ENCODE results near the gene KRTAP22-1. TPM values are rescaled to one million over a fixed set of nuclear protein-coding genes. Genes with fewer than 3 reads are reported as not detected.

Gene KRTAP22-1
- not detected in 2 replicates for total RNA-seq

DNA sequence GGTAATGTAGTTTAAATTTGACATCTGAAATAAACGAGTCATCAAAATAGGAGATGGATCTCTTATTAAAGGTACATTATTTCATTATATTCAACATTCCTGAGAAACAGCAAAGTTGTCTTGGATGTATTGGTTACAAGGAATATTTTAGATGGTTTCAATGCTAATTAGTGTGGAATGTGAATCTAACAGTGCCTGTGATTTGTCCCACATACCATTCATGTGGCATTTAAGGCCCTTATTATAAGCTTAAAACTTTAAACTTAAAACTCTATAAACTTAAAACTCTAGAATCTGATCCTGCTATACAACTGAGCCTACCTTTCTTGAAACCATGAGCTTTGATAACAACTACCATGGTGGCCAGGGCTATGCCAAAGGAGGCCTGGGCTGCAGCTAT, at the start of gene KRTAP22-1:
Gene KRTAP22-1, plus strand, starts transcription at position 301 of the 400 bp plus-strand sequence.

GRCh38 chr21:30561264-30561895, 39.5 kb upstream of the KRTAP22-1 start, which contains the start of gene KRTAP19-7:
KRTAP19-7 (minus strand) TSS chr21:30561314; CDS start chr21:30561289, 25 bp downstream.

DNA sequence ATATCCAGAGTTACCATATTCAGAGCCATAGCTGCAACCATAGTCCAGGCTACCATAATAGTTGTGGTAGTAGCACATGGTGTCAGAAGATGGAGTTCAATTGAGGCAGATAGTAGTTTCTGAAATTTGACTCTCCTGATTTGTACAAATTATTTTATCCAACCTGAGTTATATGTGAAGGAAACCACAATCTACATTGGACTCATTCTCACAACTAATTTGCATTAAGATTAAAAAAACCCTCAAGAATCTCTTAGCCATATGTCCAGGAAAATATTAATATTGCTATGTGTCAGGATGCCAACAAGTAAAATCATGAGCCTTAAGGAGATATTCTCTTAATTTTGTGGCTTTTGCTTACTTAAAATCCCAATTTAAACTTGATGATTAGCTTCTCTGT, 10.6 kb upstream of the KRTAP22-1 start, which contains the start of gene KRTAP22-2:
Gene KRTAP22-2, minus strand, starts transcription at position 101 of the 400 bp plus-strand sequence.

DNA sequence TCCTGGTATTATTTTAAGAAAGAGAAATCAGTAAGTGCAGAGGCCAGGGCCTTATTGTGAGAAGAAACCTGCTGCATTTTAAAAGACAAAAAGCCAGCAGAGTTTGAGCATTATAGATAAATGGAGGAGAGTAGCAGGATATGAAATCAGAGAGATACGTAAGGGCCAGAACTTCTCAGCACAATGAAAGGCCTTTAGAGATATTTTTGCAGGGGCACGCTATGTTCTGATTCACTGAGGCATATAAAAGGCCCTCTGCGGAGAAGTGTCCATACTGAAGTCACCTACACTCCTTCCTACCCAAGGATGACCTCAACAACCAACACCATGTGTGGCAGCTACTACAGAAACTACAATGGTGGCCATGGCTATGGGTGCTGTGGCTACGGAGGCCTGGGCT, 8.7 kb upstream of the KRTAP22-1 start, which contains the start of gene KRTAP6-3:
Gene KRTAP6-3, plus strand, starts transcription at position 301 of the 400 bp plus-strand sequence. Its CDS starts 6 bp downstream, at position 307.

GRCh38 chr21:30598802-30599201, 2.1 kb upstream of the KRTAP22-1 start, which contains the start of gene KRTAP6-2:
KRTAP6-2 (minus strand) TSS chr21:30598902; CDS start chr21:30598874, 28 bp downstream.

GRCh38 chr21:30613836-30614235, 12.9 kb downstream of the KRTAP22-1 start, which contains the start of gene KRTAP6-1:
KRTAP6-1 (minus strand) TSS chr21:30613930; CDS start chr21:30613904, 26 bp downstream.

DNA sequence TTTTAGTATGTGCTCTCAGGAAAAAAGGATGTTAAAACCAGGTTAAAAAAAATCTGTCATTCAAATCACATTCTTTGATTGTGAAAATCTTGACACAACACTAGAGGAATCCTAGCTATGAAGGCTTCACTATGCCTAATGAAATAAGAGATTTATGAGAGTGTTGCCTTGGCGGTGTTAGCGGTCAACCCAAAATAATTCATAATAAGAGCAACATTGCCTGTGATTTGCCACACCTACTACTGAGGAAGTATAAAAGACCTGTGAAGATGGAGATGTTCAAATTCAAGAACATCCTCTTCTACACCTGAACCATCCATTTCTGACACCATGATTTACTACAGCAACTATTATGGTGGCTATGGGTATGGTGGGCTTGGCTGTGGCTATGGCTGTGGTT, 15.2 kb downstream of the KRTAP22-1 start, which contains the start of gene KRTAP20-1:
Gene KRTAP20-1, plus strand, starts transcription at position 301 of the 400 bp plus-strand sequence. Its CDS starts 30 bp downstream, at position 331.

DNA sequence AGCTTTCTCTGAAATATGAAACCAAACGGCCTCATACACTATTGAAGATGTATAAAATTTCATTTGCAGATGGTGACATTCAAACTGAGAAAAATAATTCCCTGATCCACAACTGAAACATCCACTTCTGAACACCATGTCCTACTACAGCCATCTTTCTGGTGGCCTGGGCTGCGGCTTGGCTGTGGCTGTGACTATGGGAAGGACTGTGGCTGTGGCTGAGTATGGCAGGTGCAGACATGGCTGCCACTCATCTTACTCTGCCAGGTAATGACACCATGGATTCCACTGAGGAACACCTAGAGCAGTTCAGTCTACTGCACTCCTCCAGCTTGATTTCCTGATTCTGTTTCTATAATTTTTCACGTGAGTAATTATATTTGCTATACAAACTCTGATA, 19.6 kb downstream of the KRTAP22-1 start, which contains the start of gene KRTAP20-4:
Gene KRTAP20-4, plus strand, starts transcription at position 106 of the 400 bp plus-strand sequence.

GRCh38 chr21:30634906-30635305, 34.0 kb downstream of the KRTAP22-1 start, which contains the start of gene KRTAP20-2:
KRTAP20-2 (plus strand) TSS chr21:30635206; CDS start chr21:30635264, 58 bp downstream.

GRCh38 chr21:30642564-30642963, 41.7 kb downstream of the KRTAP22-1 start, which contains the start of gene KRTAP20-3:
KRTAP20-3 (plus strand) TSS chr21:30642864.

Small RNA genes within 50 kb of the gene (small RNA-seq; reads per million reads assigned to genes)
- gene KRTAP20-1 (not detected), gene KRTAP20-3 (not detected), gene KRTAP20-4 (not detected), gene KRTAP22-1 (not detected), gene KRTAP22-2 (not detected)

Other genes starting within 250 kb of the KRTAP22-1 start
- not detected in 2 replicates for gene KRTAP13-2, start 228.8 kb upstream of the KRTAP22-1 start, total RNA-seq
- not detected in 2 replicates for gene KRTAP13-1, start 205.1 kb upstream of the KRTAP22-1 start, total RNA-seq
- gene KRTAP13-3, start 175.2 kb upstream of the KRTAP22-1 start, total RNA-seq, result not detected in 2 replicates
- not detected in 2 replicates for gene KRTAP13-4, start 170.9 kb upstream of the KRTAP22-1 start, total RNA-seq
- not detected in 2 replicates for gene KRTAP15-1, start 160.8 kb upstream of the KRTAP22-1 start, total RNA-seq
- not detected in 2 replicates for gene KRTAP19-1, start 120.7 kb upstream of the KRTAP22-1 start, total RNA-seq
- not detected in 2 replicates for gene KRTAP19-2, start 113.7 kb upstream of the KRTAP22-1 start, total RNA-seq
- gene KRTAP19-3, start 109.1 kb upstream of the KRTAP22-1 start, total RNA-seq, result not detected in 2 replicates
- gene KRTAP19-4, start 103.9 kb upstream of the KRTAP22-1 start, total RNA-seq, result not detected in 2 replicates
- not detected in 2 replicates for gene KRTAP19-5, start 98.9 kb upstream of the KRTAP22-1 start, total RNA-seq
- gene KRTAP19-6, start 59.2 kb upstream of the KRTAP22-1 start, total RNA-seq, result not detected in 2 replicates
- not detected in 2 replicates for gene KRTAP19-7, start 39.8 kb upstream of the KRTAP22-1 start, total RNA-seq
- not detected in 2 replicates for gene KRTAP22-2, start 10.7 kb upstream of the KRTAP22-1 start, total RNA-seq
- gene KRTAP6-3, start 8.6 kb upstream of the KRTAP22-1 start, total RNA-seq, result not detected in 2 replicates
- gene KRTAP6-2, start 2.2 kb upstream of the KRTAP22-1 start, total RNA-seq, result not detected in 2 replicates
- gene KRTAP6-1, start 12.8 kb downstream of the KRTAP22-1 start, total RNA-seq, result not detected in 2 replicates
- gene KRTAP20-1, start 15.3 kb downstream of the KRTAP22-1 start, total RNA-seq, result not detected in 2 replicates
- not detected in 2 replicates for gene KRTAP20-4, start 19.5 kb downstream of the KRTAP22-1 start, total RNA-seq
- not detected in 2 replicates for gene KRTAP20-2, start 34.1 kb downstream of the KRTAP22-1 start, total RNA-seq
- gene KRTAP20-3, start 41.8 kb downstream of the KRTAP22-1 start, total RNA-seq, result not detected in 2 replicates
- gene KRTAP21-3, start 117.7 kb downstream of the KRTAP22-1 start, total RNA-seq, result not detected in 2 replicates
- gene KRTAP21-2, start 146.2 kb downstream of the KRTAP22-1 start, total RNA-seq, result not detected in 2 replicates
- not detected in 2 replicates for gene KRTAP21-1, start 154.3 kb downstream of the KRTAP22-1 start, total RNA-seq
- not detected in 2 replicates for gene KRTAP8-1, start 212.2 kb downstream of the KRTAP22-1 start, total RNA-seq
- gene KRTAP7-1, start 228.7 kb downstream of the KRTAP22-1 start, total RNA-seq, result not detected in 2 replicates